Fibroblast of lung (primary cell): Measurements from ENCODE around the gene SENP3. TPM values are rescaled to one million over a fixed set of nuclear protein-coding genes. Genes with fewer than 3 reads are reported as not detected.

Experiments used
- DNase-seq, 2 donors: peaks; one replicate each; pipeline versions ENCODE4 v3.0.0 to v3.0.0-alpha.2; 2010; ENCODE audit warnings: low read depth in 2 of 2
- H2AFZ ChIP-seq: 2 replicates; pipeline ENCODE4 v1.5.1; 2012; ENCODE audit warnings: low read length, control low read depth, inconsistent platforms
- H3K27ac ChIP-seq: 2 replicates; pipeline ENCODE4 v1.5.1; 2011; ENCODE audit warnings: low read length, control low read depth; ENCODE audit not compliant: insufficient read depth
- H3K27me3 ChIP-seq: 2 replicates; pipeline ENCODE4 v1.5.1; 2011; ENCODE audit warnings: mild to moderate bottlenecking, low read length; ENCODE audit not compliant: control insufficient read depth, insufficient read depth
- H3K36me3 ChIP-seq: 2 replicates; pipeline ENCODE4 v1.5.1; 2011; ENCODE audit warnings: low read length; ENCODE audit not compliant: control insufficient read depth, insufficient read depth
- H3K4me1 ChIP-seq: 2 replicates; pipeline ENCODE4 v1.5.1; 2011; ENCODE audit warnings: low read length; ENCODE audit not compliant: control insufficient read depth, insufficient read depth; ENCODE audit errors: extremely low read depth
- H3K4me2 ChIP-seq: 2 replicates; pipeline ENCODE4 v1.5.1; 2011; ENCODE audit warnings: low read length, control low read depth; ENCODE audit not compliant: insufficient read depth; ENCODE audit errors: extremely low read depth
- H3K4me3 ChIP-seq, 4 experiments: fragments of 200-600 bp in 1 of 4; sonication (generic) in 1 of 4; replicated peaks in 1 of 4; 2 replicates each; pipeline ENCODE4 v1.5.1; 2011 to 2016; ENCODE audit warnings: low read length in 4 of 4, low read depth in 3 of 4, mild to moderate bottlenecking in 3 of 4, control low read depth in 2 of 4, inconsistent platforms in 1 of 4, mixed read lengths in 1 of 4; ENCODE audit not compliant: insufficient read depth in 1 of 4; ENCODE audit errors: control extremely low read depth in 1 of 4
- H3K79me2 ChIP-seq: 2 replicates; pipeline ENCODE4 v1.5.1; 2012; ENCODE audit warnings: mild to moderate bottlenecking, low read length, inconsistent platforms; ENCODE audit not compliant: control insufficient read depth, insufficient read depth
- H3K9ac ChIP-seq: 2 replicates; pipeline ENCODE4 v1.5.1; 2011; ENCODE audit warnings: mild to moderate bottlenecking, low read length, control low read depth; ENCODE audit not compliant: insufficient read depth
- H3K9me3 ChIP-seq: 2 replicates; pipeline ENCODE4 v1.5.1; 2012; ENCODE audit warnings: low read depth, low read length; ENCODE audit not compliant: control insufficient read depth, insufficient read depth
- H4K20me1 ChIP-seq: 2 replicates; pipeline ENCODE4 v1.5.1; 2011; ENCODE audit warnings: low read length; ENCODE audit not compliant: control insufficient read depth, insufficient read depth; ENCODE audit errors: extremely low read depth
- EZH2 ChIP-seq: IDR thresholded peaks from 2 replicates; pipeline ENCODE4 v1.5.1; 2012; ENCODE audit warnings: low read length, control low read depth, mild to moderate bottlenecking; ENCODE audit errors: missing control alignments
- polyA plus RNA-seq, 2 donors: library from polyadenylated mRNA; depleted of rRNA in 1 of 2; stranded (reverse) in 1 of 2; unstranded in 1 of 2; fragments of >200 nt; gene quantifications; 2 replicates each; pipeline ENCODE4 v1.2.1, GENCODE V29; 2011 to 2012; ENCODE audit warnings: missing spikeins in 1 of 2
- total RNA-seq: library from RNA; depleted of rRNA; stranded (reverse); fragments of >200 nt; gene quantifications from 2 replicates; pipeline ENCODE4 v1.2.1, GENCODE V29; 2014
- TF ChIP-seq, protein P1 (sequence below), 2 donors: IDR thresholded peaks in 1 of 2; conservative IDR thresholded peaks in 1 of 2; 1 replicate in 1 of 2; 2 replicates in 1 of 2; pipeline ENCODE4 v1.5.1; 2011 to 2012; ENCODE audit warnings: low read length in 2 of 2, control low read depth in 1 of 2, inconsistent platforms in 1 of 2, low read depth in 1 of 2, mild to moderate bottlenecking in 1 of 2

SENP3 gene
- total and polyA plus RNA-seq, 2 donors (not counting 1 experiment from before 2014, with no cell fraction given) = 66.2 to 67.6 TPM

GRCh38 chr17:7551396-7551795, 10.3 kb upstream of the SENP3 start:
- H3K27ac ChIP-seq = no peak overlapping the region
- H3K36me3 ChIP-seq = no peaks in the 10 kb centered on the region
- no peaks in the 10 kb centered on the region for H3K9me3 ChIP-seq
- H3K4me3 ChIP-seq = no peak overlapping the region
- no peaks in the 10 kb centered on the region for H3K27me3 ChIP-seq
- H3K9ac ChIP-seq = no peak overlapping the region
- H2AFZ ChIP-seq = no peak overlapping the region
- peaks cover 4% of the 10 kb centered on the region for H3K4me1 ChIP-seq
- H3K4me2 ChIP-seq = no peak overlapping the region
- TF ChIP-seq EZH2 = no peak
- TF ChIP-seq, protein P1, sequence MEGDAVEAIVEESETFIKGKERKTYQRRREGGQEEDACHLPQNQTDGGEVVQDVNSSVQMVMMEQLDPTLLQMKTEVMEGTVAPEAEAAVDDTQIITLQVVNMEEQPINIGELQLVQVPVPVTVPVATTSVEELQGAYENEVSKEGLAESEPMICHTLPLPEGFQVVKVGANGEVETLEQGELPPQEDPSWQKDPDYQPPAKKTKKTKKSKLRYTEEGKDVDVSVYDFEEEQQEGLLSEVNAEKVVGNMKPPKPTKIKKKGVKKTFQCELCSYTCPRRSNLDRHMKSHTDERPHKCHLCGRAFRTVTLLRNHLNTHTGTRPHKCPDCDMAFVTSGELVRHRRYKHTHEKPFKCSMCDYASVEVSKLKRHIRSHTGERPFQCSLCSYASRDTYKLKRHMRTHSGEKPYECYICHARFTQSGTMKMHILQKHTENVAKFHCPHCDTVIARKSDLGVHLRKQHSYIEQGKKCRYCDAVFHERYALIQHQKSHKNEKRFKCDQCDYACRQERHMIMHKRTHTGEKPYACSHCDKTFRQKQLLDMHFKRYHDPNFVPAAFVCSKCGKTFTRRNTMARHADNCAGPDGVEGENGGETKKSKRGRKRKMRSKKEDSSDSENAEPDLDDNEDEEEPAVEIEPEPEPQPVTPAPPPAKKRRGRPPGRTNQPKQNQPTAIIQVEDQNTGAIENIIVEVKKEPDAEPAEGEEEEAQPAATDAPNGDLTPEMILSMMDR (conservative IDR thresholded peaks at IDR 0.05 in 1 of 2, IDR thresholded peaks at IDR 0.05 in 1 of 2; ENCODE audit: low read depth in 1 of 2, low read length in 2 of 2) = no peak
- DNase-seq = no peak
- H3K79me2 ChIP-seq = no peaks in the 10 kb centered on the region
- no peaks in the 10 kb centered on the region for H4K20me1 ChIP-seq

- no peak for DNase-seq
- H2AFZ ChIP-seq = no peak overlapping the region
- H3K9ac ChIP-seq = no peak overlapping the region
- H3K4me2 ChIP-seq = no peak overlapping the region
- no peaks in the 10 kb centered on the region for H3K36me3 ChIP-seq
- H3K9me3 ChIP-seq = no peaks in the 10 kb centered on the region
- peaks cover 4% of the 10 kb centered on the region for H3K4me1 ChIP-seq
- no peaks in the 10 kb centered on the region for H4K20me1 ChIP-seq
- TF ChIP-seq, protein P1 (conservative IDR thresholded peaks at IDR 0.05 in 1 of 2, IDR thresholded peaks at IDR 0.05 in 1 of 2; ENCODE audit: low read depth in 1 of 2, low read length in 2 of 2) = no peak
- TF ChIP-seq EZH2 = no peak
- no peaks in the 10 kb centered on the region for H3K27me3 ChIP-seq
- no peaks in the 10 kb centered on the region for H3K79me2 ChIP-seq
- no peak overlapping the region for H3K27ac ChIP-seq
- no peak overlapping the region for H3K4me3 ChIP-seq
Measured at GRCh38 chr17:7552621-7553051, 9.1 kb upstream of the SENP3 start.

GRCh38 chr17:7553356-7553755, 8.4 kb upstream of the SENP3 start:
- Histone ChIP-seq H3K4me1 (peaks cover 9% of the 10 kb centered on the region), H3K9ac (no peak overlapping the region), H3K4me3 (no peak overlapping the region), H2AFZ (no peak overlapping the region), H3K9me3 (no peaks in the 10 kb centered on the region), H3K27me3 (no peaks in the 10 kb centered on the region), H4K20me1 (no peaks in the 10 kb centered on the region), H3K79me2 (no peaks in the 10 kb centered on the region), H3K36me3 (no peaks in the 10 kb centered on the region), H3K27ac (no peak overlapping the region), H3K4me2 (no peak overlapping the region)
- no peak for TF ChIP-seq EZH2
- TF ChIP-seq, protein P1 (conservative IDR thresholded peaks at IDR 0.05 in 1 of 2, IDR thresholded peaks at IDR 0.05 in 1 of 2; ENCODE audit: low read depth in 1 of 2, low read length in 2 of 2) = no peak
- no peak for DNase-seq
